IPS-18a (cell line): ENCODE measurements around the gene MPHOSPH9.

ENCODE experiments used
- H3K27ac ChIP-seq: one replicate; pipeline ENCODE4 v1.5.1; 2013; ENCODE audit warnings: low read length
- H3K27me3 ChIP-seq: one replicate; pipeline ENCODE4 v1.6.1; 2013; ENCODE audit warnings: mild to moderate bottlenecking, low read length; ENCODE audit not compliant: control insufficient read depth, insufficient read depth
- H3K36me3 ChIP-seq: one replicate; pipeline ENCODE4 v1.6.1; 2013; ENCODE audit warnings: low read depth, low read length; ENCODE audit not compliant: control insufficient read depth
- H3K4me1 ChIP-seq: one replicate; pipeline ENCODE4 v1.6.1; 2013; ENCODE audit warnings: low read depth, low read length; ENCODE audit not compliant: control insufficient read depth
- H3K4me3 ChIP-seq: one replicate; pipeline ENCODE4 v1.5.1; 2013; ENCODE audit warnings: low read length
- H3K9ac ChIP-seq: one replicate; pipeline ENCODE4 v1.6.1; 2013; ENCODE audit warnings: mild to moderate bottlenecking, low read length, moderate library complexity
- H3K9me3 ChIP-seq: one replicate; pipeline ENCODE4 v1.6.1; 2013; ENCODE audit warnings: low read depth, low read length; ENCODE audit not compliant: control insufficient read depth

MPHOSPH9 gene

GRCh38 chr12:123131879-123132402, 101.0 kb downstream of the MPHOSPH9 start:
- no peak overlapping the region for H3K9ac ChIP-seq
- no peaks in the 10 kb centered on the region for H3K9me3 ChIP-seq
- no peaks in the 10 kb centered on the region for H3K4me1 ChIP-seq
- H3K36me3 ChIP-seq, result no peaks in the 10 kb centered on the region
- H3K27me3 ChIP-seq, result no peaks in the 10 kb centered on the region
- H3K27ac ChIP-seq, result no peak overlapping the region
- H3K4me3 ChIP-seq, result no peak overlapping the region

GRCh38 chr12:123131291-123131832, 101.6 kb downstream of the MPHOSPH9 start:
- H3K9me3 ChIP-seq, result no peaks in the 10 kb centered on the region
- H3K27me3 ChIP-seq, result no peaks in the 10 kb centered on the region
- H3K4me1 ChIP-seq, result no peaks in the 10 kb centered on the region
- H3K36me3 ChIP-seq, result no peaks in the 10 kb centered on the region
- no peak overlapping the region for H3K9ac ChIP-seq
- no peak overlapping the region for H3K27ac ChIP-seq
- H3K4me3 ChIP-seq, result no peak overlapping the region

- H3K36me3 ChIP-seq, result no peaks in the 10 kb centered on the region
- no peaks in the 10 kb centered on the region for H3K4me1 ChIP-seq
- no peaks in the 10 kb centered on the region for H3K9me3 ChIP-seq
- no peak overlapping the region for H3K27ac ChIP-seq
- no peaks in the 10 kb centered on the region for H3K27me3 ChIP-seq
- no peak overlapping the region for H3K9ac ChIP-seq
- H3K4me3 ChIP-seq, result no peak overlapping the region
These were observed 103.3 kb downstream of the MPHOSPH9 start for GRCh38 chr12:123129621-123130020.

GRCh38 chr12:123127182-123127495, 105.8 kb downstream of the MPHOSPH9 start:
- Histone ChIP-seq H3K9ac (no peak overlapping the region), H3K4me1 (no peaks in the 10 kb centered on the region), H3K36me3 (no peaks in the 10 kb centered on the region)

GRCh38 chr12:123126294-123127181, 106.4 kb downstream of the MPHOSPH9 start:
- Histone ChIP-seq H3K27me3 (no peaks in the 10 kb centered on the region), H3K27ac (no peak overlapping the region), H3K9ac (no peak overlapping the region), H3K36me3 (no peaks in the 10 kb centered on the region), H3K4me3 (no peak overlapping the region), H3K4me1 (no peaks in the 10 kb centered on the region), H3K9me3 (no peaks in the 10 kb centered on the region)

More at GRCh38 chr12:123127182-123127495, 105.8 kb downstream of the MPHOSPH9 start:
- H3K27me3 ChIP-seq, result no peaks in the 10 kb centered on the region
- H3K9me3 ChIP-seq, result no peaks in the 10 kb centered on the region
- no peak overlapping the region for H3K27ac ChIP-seq
- no peak overlapping the region for H3K4me3 ChIP-seq

- Histone ChIP-seq H3K9ac (no peak overlapping the region), H3K4me1 (no peaks in the 10 kb centered on the region)
These were observed 110.3 kb downstream of the MPHOSPH9 start for GRCh38 chr12:123122626-123123025.

GRCh38 chr12:123121670-123122069, 111.3 kb downstream of the MPHOSPH9 start:
- Histone ChIP-seq H3K4me1 (no peaks in the 10 kb centered on the region), H3K27ac (no peak overlapping the region), H3K36me3 (no peaks in the 10 kb centered on the region), H3K4me3 (no peak overlapping the region), H3K9me3 (no peaks in the 10 kb centered on the region), H3K27me3 (peaks cover 19% of the 10 kb centered on the region), H3K9ac (no peak overlapping the region)

More at GRCh38 chr12:123122626-123123025, 110.3 kb downstream of the MPHOSPH9 start:
- no peak overlapping the region for H3K27ac ChIP-seq
- no peaks in the 10 kb centered on the region for H3K36me3 ChIP-seq
- no peaks in the 10 kb centered on the region for H3K9me3 ChIP-seq
- H3K27me3 ChIP-seq, result peaks cover 11% of the 10 kb centered on the region
- H3K4me3 ChIP-seq, result no peak overlapping the region

- no peaks in the 10 kb centered on the region for H3K4me1 ChIP-seq
- H3K9me3 ChIP-seq, result no peaks in the 10 kb centered on the region
- peaks cover 19% of the 10 kb centered on the region for H3K27me3 ChIP-seq
- H3K9ac ChIP-seq, result no peak overlapping the region
- H3K4me3 ChIP-seq, result no peak overlapping the region
- H3K36me3 ChIP-seq, result no peaks in the 10 kb centered on the region
- no peak overlapping the region for H3K27ac ChIP-seq
These were observed 112.3 kb downstream of the MPHOSPH9 start for GRCh38 chr12:123120452-123121166.

GRCh38 chr12:123119808-123120207, 113.1 kb downstream of the MPHOSPH9 start:
- H3K36me3 ChIP-seq, result no peaks in the 10 kb centered on the region
- H3K4me3 ChIP-seq, result no peak overlapping the region
- no peaks in the 10 kb centered on the region for H3K9me3 ChIP-seq
- peaks cover 19% of the 10 kb centered on the region for H3K27me3 ChIP-seq
- no peak overlapping the region for H3K9ac ChIP-seq
- no peak overlapping the region for H3K27ac ChIP-seq
- H3K4me1 ChIP-seq, result no peaks in the 10 kb centered on the region

- no peak overlapping the region for H3K9ac ChIP-seq
These were observed 114.4 kb downstream of the MPHOSPH9 start for GRCh38 chr12:123118497-123118896.

GRCh38 chr12:123115409-123116121, 117.4 kb downstream of the MPHOSPH9 start:
- H3K4me3 ChIP-seq, result no peak overlapping the region
- no peak overlapping the region for H3K9ac ChIP-seq
- H3K27ac ChIP-seq, result no peak overlapping the region
- no peaks in the 10 kb centered on the region for H3K4me1 ChIP-seq
- H3K36me3 ChIP-seq, result no peaks in the 10 kb centered on the region
- peaks cover 19% of the 10 kb centered on the region for H3K27me3 ChIP-seq
- H3K9me3 ChIP-seq, result no peaks in the 10 kb centered on the region

More at GRCh38 chr12:123118497-123118896, 114.4 kb downstream of the MPHOSPH9 start:
- Histone ChIP-seq H3K4me3 (no peak overlapping the region), H3K9me3 (no peaks in the 10 kb centered on the region), H3K36me3 (no peaks in the 10 kb centered on the region), H3K27me3 (peaks cover 19% of the 10 kb centered on the region), H3K27ac (no peak overlapping the region), H3K4me1 (no peaks in the 10 kb centered on the region)
